PC-9 (cell line): Measurements from ENCODE around the gene NOP9. TPM values are rescaled to one million over a fixed set of nuclear protein-coding genes. Genes with fewer than 3 reads are reported as not detected.

ENCODE experiments used
- BruUV-seq: library from RNA; stranded (reverse); fragments of 400-500 nt; replicated peaks from 2 replicates; lab custom pipeline; 2021; lab: Mats Ljungman, UMichigan
- CTCF ChIA-PET: fragments of 300-600 bp; sonication (Branson Sonifier 250); formaldehyde crosslinking; loops from one replicate; lab custom pipeline; 2022; ENCODE audit warnings: antibody characterized with exemption; lab: Charles Lee
- POLR2A ChIA-PET: fragments of 300-600 bp; sonication (Branson Sonifier 250); formaldehyde crosslinking; loops from one replicate; lab custom pipeline; 2022; ENCODE audit warnings: antibody characterized with exemption; ENCODE audit not compliant: unreplicated experiment; lab: Charles Lee
- DNase-seq, 2 experiments: peaks; one replicate each; pipeline versions ENCODE4 v3.0.0 to v3.0.0-alpha.2; 2015 to 2022; ENCODE audit warnings: mixed read lengths in 1 of 2
- H2AFZ ChIP-seq: fragments of 200-600 bp; sonication (generic); 2 replicates; pipeline ENCODE4 v1.8.1; 2017; ENCODE audit warnings: antibody characterized with exemption
- H3F3A ChIP-seq: fragments of 200-600 bp; sonication (generic); 2 replicates; pipeline ENCODE4 v1.8.1; 2017; ENCODE audit warnings: antibody characterized with exemption, mild to moderate bottlenecking, low read depth; ENCODE audit not compliant: insufficient read depth
- H3K27ac ChIP-seq: fragments of 200-600 bp; sonication (generic); 2 replicates; pipeline ENCODE4 v1.6.1; 2016; ENCODE audit warnings: mixed run types
- H3K27me3 ChIP-seq: fragments of 200-600 bp; sonication (generic); 2 replicates; pipeline ENCODE4 v1.6.1; 2016; ENCODE audit warnings: low read depth, mixed run types; ENCODE audit not compliant: insufficient read depth
- H3K36me3 ChIP-seq: fragments of 200-600 bp; sonication (generic); 2 replicates; pipeline ENCODE4 v1.6.1; 2016; ENCODE audit warnings: low read depth, mixed run types
- H3K4me1 ChIP-seq: fragments of 200-600 bp; sonication (generic); replicated peaks from 2 replicates; pipeline ENCODE4 v1.6.1; 2016; ENCODE audit warnings: mixed run types; ENCODE audit not compliant: insufficient read depth
- H3K4me2 ChIP-seq: fragments of 200-600 bp; sonication (generic); 2 replicates; pipeline ENCODE4 v1.6.1; 2017; ENCODE audit warnings: mixed run types
- H3K4me3 ChIP-seq: fragments of 200-600 bp; sonication (generic); 2 replicates; pipeline ENCODE4 v1.6.1; 2016; ENCODE audit warnings: mixed run types
- H3K79me2 ChIP-seq: fragments of 200-600 bp; sonication (generic); 2 replicates; pipeline ENCODE4 v1.6.1; 2017; ENCODE audit warnings: low read depth, mixed run types
- H3K9me2 ChIP-seq: fragments of 200-600 bp; sonication (generic); 2 replicates; pipeline ENCODE4 v1.8.1; 2017; ENCODE audit warnings: mild to moderate bottlenecking; ENCODE audit not compliant: insufficient read depth
- H3K9me3 ChIP-seq: fragments of 200-600 bp; sonication (generic); 2 replicates; pipeline ENCODE4 v1.8.1; 2016; ENCODE audit warnings: low read depth; ENCODE audit not compliant: insufficient read depth
- H4K20me1 ChIP-seq: fragments of 200-600 bp; sonication (generic); 2 replicates; pipeline ENCODE4 v1.8.1; 2017; ENCODE audit not compliant: insufficient read depth
- CTCF ChIP-seq: fragments of 200-600 bp; sonication (generic); conservative IDR thresholded peaks from 2 replicates; pipeline ENCODE4 v1.6.1; 2017; ENCODE audit warnings: mixed run types, antibody characterized with exemption, mild to moderate bottlenecking, moderate library complexity
- EZH2 ChIP-seq: fragments of 200-600 bp; sonication (generic); IDR thresholded peaks from 2 replicates; pipeline ENCODE4 v1.8.0; 2017; ENCODE audit warnings: antibody characterized with exemption, low read depth
- intact Hi-C: fragments of 100-400 bp; cut with micrococcal nuclease; formaldehyde crosslinking; loops from one replicate; pipeline ENCODE4 v1.10.0; 2022; ENCODE audit not compliant: unreplicated experiment
- total RNA-seq: library from RNA; stranded (reverse); gene quantifications from 2 replicates; pipeline ENCODE4 v1.2.3, GENCODE V29; 2021

NOP9 gene
- total RNA-seq, 1 experiment from 2014 or later, result 24.4 TPM

- no peaks in the 10 kb centered on the region for H3K9me3 ChIP-seq
- no peaks in the 10 kb centered on the region for H3K36me3 ChIP-seq
- POLR2A ChIA-PET, result no interaction called here
- no peaks in the 10 kb centered on the region for H3K79me2 ChIP-seq
- TF ChIP-seq CTCF (no peak), EZH2 (no peak)
- intact Hi-C loops, result no loop called here
- H2AFZ ChIP-seq, result no peak overlapping the region
- H3K27ac ChIP-seq, result no peak overlapping the region
- no TSS peak for BruUV-seq
- no peaks in the 10 kb centered on the region for H3K27me3 ChIP-seq
- H3K4me3 ChIP-seq, result no peak overlapping the region
- DNase-seq, result no peak
- H3K9me2 ChIP-seq, result no peaks in the 10 kb centered on the region
- peaks cover 8% of the 10 kb centered on the region for H3K4me1 ChIP-seq
- no peak overlapping the region for H3K4me2 ChIP-seq
- CTCF ChIA-PET, result no interaction called here
- no peaks in the 10 kb centered on the region for H4K20me1 ChIP-seq
- 0 out of 2 replicates have a peak, but pooled peaks cover 4% of the 10 kb centered on the region for H3F3A ChIP-seq
Observed at GRCh38 chr14:24267516-24267915, 32.1 kb upstream of the NOP9 start.

GRCh38 chr14:24268225-24268624 lies 31.4 kb upstream of the NOP9 start:
- Histone ChIP-seq H2AFZ (no peak overlapping the region), H3K9me2 (no peaks in the 10 kb centered on the region), H3K9me3 (no peaks in the 10 kb centered on the region), H4K20me1 (no peaks in the 10 kb centered on the region), H3K27me3 (no peaks in the 10 kb centered on the region), H3K4me1 (peaks cover 8% of the 10 kb centered on the region), H3K36me3 (no peaks in the 10 kb centered on the region), H3K27ac (no peak overlapping the region), H3K79me2 (no peaks in the 10 kb centered on the region), H3F3A (0 out of 2 replicates have a peak, but pooled peaks cover 5% of the 10 kb centered on the region), H3K4me3 (no peak overlapping the region), H3K4me2 (no peak overlapping the region)
- TF ChIP-seq CTCF, result no peak
- no peak for TF ChIP-seq EZH2
- intact Hi-C loops, result no loop called here
- BruUV-seq, result no TSS peak
- ChIA-PET CTCF (no interaction called here), POLR2A (no interaction called here)
- no peak for DNase-seq

GRCh38 chr14:24269368-24269767 lies 30.3 kb upstream of the NOP9 start:
- ChIA-PET CTCF (no interaction called here), POLR2A (no interaction called here)
- no peaks in the 10 kb centered on the region for H3K9me3 ChIP-seq
- no peaks in the 10 kb centered on the region for H3K79me2 ChIP-seq
- H3K27ac ChIP-seq, result no peak overlapping the region
- TF ChIP-seq CTCF, result no peak
- TF ChIP-seq EZH2, result no peak
- DNase-seq, result no peak
- H3K4me2 ChIP-seq, result no peak overlapping the region
- no peak overlapping the region for H3K4me3 ChIP-seq
- peaks cover 18% of the 10 kb centered on the region for H3K4me1 ChIP-seq
- no peak overlapping the region for H2AFZ ChIP-seq
- H3F3A ChIP-seq, result peaks cover 14% of the 10 kb centered on the region; the same call in 1 of the 2 replicates
- intact Hi-C loops, result no loop called here
- H4K20me1 ChIP-seq, result no peaks in the 10 kb centered on the region
- H3K9me2 ChIP-seq, result no peaks in the 10 kb centered on the region
- BruUV-seq, result no TSS peak
- no peaks in the 10 kb centered on the region for H3K27me3 ChIP-seq
- H3K36me3 ChIP-seq, result no peaks in the 10 kb centered on the region
